NCI-H226 (cell line): ENCODE results near the gene C12orf50.
"Not testable (repeated sequence)": the region's sequence is repeated elsewhere in the genome, so short reads cannot be mapped to it uniquely, and the experiment has no call there.

ENCODE experiments used
- DNase-seq: peaks from one replicate; pipeline ENCODE4 v3.0.0-alpha.2; 2015

The C12orf50 gene

GRCh38 chr12:87985069-87985675, 44.0 kb downstream of the C12orf50 start:
- no peak for DNase-seq

DNA sequence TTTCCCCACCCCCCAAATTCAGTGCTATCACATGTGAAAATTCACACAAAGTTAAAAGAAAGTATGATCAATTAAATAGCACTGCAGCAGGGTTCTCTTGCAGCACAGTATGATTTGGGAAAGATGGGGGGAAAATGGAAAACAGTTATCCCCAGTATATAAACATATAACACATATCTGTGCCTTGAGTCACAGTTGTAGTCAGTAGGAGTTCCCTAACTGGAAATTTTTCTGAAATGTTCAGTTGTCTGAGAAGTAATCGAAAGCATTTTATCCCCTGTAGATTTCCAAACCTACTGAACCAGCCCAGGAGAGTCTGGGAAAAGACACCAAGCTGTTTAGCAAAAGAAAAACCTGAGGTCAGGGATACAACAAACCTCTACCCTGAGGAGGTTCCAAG, 47.0 kb downstream of the C12orf50 start:
- DNase-seq = peak; percentile 54

DNA sequence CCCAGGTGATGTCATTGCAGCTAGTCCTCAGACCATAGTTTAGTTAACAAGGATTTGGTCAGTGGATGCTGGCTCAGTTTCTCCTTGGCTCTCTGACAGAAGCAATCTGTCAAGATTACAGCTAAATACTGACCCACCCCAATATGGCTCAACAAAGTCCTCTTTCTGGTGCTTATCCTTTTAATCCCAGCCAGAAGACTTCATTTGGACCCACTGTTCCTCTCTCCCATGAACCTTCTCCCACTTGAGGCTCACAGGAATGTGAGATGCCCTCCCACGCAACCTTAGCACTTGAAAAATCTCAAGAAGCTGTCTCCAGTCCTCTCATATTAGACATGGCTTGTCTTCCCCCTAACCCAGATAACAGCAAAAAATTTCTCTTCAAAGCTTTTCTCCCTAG, 47.7 kb downstream of the C12orf50 start:
- peak; percentile 81 for DNase-seq

DNA sequence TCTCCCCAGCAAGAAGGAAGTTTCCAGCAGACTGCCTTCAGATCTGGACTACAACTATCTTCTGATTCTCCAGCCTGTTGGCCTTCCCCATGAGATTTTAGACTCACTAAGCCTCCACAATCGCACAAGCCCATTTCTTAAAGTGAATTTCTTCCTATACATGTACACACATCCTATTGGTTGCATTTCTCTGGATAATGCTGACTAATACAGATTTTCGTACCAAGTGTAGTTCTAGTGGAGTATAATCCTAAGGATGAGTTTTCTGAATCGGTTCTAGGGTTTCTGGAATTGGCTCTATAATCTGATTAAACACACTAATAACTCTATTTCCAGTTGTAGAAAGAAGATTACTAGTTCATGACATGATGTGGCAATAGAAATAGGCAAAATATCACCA, 53.3 kb downstream of the C12orf50 start:
- no peak for DNase-seq

DNA sequence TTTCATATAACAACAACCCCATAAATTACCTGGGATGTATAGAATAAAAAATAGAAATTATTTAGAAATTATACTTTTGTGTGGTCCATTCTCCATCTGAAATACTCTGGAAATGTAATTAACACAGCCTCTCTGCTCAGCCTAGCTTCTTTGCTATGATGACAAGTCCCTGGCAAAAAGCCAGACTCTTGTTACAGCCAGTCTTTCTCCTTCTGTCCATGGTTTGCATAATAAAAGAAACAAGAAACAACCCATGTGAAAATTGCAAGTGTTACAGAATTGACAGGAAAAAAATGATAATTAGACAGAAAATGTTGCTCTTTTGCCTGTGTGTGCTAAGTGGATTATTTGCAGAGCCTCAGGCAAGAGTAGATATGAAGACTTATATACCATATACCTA, 61.3 kb downstream of the C12orf50 start:
- no peak for DNase-seq

DNA sequence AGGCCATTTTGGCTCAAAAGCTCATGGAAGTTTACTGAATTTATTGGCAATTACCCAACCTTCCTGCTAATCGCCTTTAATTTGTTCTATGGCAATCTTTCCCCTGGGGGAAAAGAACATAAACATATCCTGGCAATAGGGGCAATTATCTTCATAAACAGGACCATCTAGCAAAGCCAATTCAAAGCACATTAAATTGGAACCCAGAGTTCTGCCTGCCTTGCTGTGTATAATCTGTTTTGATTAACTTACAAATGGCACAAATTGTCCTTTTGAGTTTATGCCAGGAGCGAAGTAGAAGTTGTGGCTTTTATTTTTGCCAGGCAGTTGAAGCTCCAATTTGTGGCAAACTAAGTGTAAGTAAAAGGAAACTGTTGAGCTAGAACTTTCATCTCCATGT, 68.6 kb downstream of the C12orf50 start:
- no peak for DNase-seq

DNA sequence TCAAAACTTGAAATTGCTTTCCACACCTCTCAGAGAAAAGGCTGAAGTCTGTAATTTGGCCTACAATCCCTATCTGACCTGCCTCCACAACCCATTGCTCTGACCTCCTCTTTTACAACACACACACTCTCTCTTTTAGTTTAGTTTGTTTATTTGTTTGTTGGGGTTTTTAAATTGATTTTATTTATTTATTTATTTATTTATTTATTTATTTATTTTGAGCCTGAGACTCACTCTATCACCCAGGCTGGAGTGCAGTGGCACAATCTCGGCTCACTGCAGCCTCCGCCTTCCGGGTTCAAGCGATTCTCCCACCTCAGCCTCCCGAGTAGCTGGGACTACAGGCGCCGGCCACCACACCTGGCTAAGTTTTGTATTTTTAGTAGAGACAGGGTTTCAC, 75.2 kb downstream of the C12orf50 start:
- not testable (repeated sequence) for DNase-seq

DNA sequence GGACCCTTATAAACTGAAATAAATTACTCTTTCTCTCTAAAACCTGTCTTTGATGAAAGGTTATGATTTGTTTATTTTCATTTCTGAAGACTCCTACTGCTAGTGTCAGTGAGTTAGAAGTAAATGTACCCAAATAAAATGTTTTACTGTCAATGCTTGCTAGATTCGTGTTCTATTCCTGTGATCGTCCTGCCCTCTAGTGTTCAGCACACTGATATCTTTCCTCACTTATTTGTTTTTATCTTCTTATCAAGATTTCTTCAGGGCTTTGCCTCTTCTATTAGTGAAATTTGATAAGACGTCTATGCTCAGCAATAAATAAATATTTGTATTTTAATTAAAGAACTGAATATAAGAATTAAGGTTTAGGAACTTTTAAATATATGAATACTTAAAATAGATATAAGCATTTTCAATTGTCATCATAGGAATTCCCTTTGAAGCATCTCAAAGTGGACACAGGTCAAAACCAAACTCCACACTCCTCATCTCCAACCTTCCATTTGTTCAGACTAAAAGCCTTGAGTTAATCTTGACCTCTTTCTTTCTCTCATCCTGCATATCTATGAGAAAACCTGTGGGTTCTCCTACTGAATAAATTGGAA, 75.8 kb downstream of the C12orf50 start:
- DNase-seq = no peak

DNA sequence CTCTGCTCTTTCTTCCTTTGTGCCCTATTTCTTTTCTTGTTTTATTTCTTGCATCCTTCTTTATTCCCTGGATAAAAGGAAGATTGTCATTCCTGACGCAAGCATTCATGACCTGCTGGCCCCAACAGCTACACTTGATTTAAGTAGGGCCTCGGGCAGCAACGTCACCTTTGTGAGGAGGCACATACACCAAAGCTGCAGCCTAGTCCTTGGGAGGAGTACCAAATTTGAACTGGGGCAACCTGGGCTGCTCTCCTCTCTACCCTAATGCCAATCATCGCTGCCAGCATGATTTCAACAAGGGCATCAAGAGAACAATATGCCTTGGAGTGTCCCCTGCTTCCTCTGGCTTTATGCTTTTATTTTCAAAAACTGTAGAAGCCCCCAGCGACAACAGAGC, 76.4 kb downstream of the C12orf50 start:
- no peak for DNase-seq

GRCh38 chr12:87952223-87952622, 77.0 kb downstream of the C12orf50 start:
- DNase-seq = no peak

- DNase-seq = no peak
Observed at GRCh38 chr12:87943762-87944161, 85.4 kb downstream of the C12orf50 start.

DNA sequence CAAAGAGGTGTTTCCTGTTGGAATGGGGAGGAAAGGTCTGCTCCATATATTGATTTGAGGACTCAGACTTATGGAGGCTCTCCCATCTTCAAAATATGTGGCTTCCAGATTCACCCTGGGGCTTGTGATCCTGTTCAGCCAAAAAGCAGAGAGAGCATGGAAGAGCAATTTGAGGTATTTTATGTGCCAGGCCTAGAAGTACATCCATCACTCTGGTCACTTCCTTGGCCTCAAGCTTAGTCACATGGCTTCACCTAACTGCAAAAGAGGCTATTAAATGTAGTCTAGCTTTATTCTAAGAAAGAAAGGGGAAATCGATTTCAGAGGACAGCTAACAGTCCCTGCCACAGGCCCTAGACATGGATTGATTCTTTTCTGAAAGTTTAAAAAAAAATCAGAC, 86.2 kb downstream of the C12orf50 start:
- no peak for DNase-seq

- no peak for DNase-seq
Observed at GRCh38 chr12:87939182-87939581, 90.0 kb downstream of the C12orf50 start.

DNA sequence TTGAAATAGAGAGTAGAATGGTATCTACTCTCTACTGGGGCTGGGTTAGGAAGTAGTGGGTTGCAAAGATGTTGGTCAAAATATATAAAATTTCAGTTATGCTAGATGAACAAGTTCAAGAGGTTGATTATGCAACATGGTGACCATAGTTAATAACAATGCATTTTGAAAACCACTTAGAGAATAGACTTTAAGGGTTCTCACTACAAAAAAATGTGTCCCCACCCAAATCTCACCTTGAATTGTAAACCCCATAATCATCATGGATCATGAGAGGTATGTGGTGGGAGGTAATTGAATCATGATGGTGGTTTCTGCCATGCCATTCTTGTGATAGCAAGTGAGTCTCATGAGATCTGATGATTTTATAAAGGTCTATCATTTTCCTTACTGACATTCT, 94.0 kb downstream of the C12orf50 start:
- DNase-seq = peak; percentile 55

GRCh38 chr12:87933991-87934390, 95.2 kb downstream of the C12orf50 start:
- DNase-seq = peak; percentile 12

- DNase-seq = no peak
Observed at GRCh38 chr12:87931812-87932211, 97.4 kb downstream of the C12orf50 start.

DNA sequence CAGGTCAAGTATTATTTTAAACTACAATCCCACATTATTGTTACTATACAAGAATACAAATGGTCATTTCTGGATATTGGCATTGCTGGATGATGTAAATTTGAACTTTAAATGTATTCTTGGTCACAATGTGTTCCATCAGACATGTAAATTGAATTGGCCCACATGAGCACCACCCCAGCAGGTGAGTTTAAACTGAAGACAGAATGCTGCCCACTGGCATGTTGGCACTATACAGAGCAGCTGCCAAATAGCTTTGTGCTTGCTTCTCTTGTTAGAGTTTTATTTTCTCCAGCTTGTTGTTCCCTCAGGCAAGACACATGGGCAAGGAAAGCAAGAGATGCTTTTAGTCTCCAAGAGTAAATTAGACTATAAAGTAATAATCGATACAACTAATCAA, 98.6 kb downstream of the C12orf50 start:
- no peak for DNase-seq
